Upper lobe of left lung (tissue), 6 donors: ENCODE data around the gene PGAM2. TPM values are rescaled to one million over a fixed set of nuclear protein-coding genes. Genes with fewer than 3 reads are reported as not detected.
A peak's percentile ranks its signal among the peaks of the same experiment; 100 is the strongest.

Source experiments
- ATAC-seq, 2 donors: fragments of 200-7000 bp; cut with Tn5 transposase; one replicate each; pipeline ENCODE4 v1.9.1; 2022; ENCODE audit warnings: mild to moderate bottlenecking in 2 of 2, moderate library complexity in 2 of 2; ENCODE audit not compliant: low FRiP score in 2 of 2
- DNase-seq, 2 donors: peaks; one replicate each; pipeline ENCODE4 v3.0.0-alpha.2; 2019 to 2020
- H3K27ac ChIP-seq, 4 donors: fragments of 200-600 bp; sonication (generic); one replicate each; pipeline ENCODE4 v1.5.1; 2016 to 2019
- H3K27me3 ChIP-seq, 4 donors: fragments of 200-600 bp; sonication (generic); one replicate each; pipeline ENCODE4 v1.5.1; 2017 to 2019
- H3K36me3 ChIP-seq, 4 donors: fragments of 200-600 bp; sonication (generic); one replicate each; pipeline ENCODE4 v1.5.1; 2016 to 2019
- H3K4me1 ChIP-seq, 4 donors: fragments of 200-600 bp; sonication (generic); one replicate each; pipeline ENCODE4 v1.5.1; 2018 to 2019
- H3K4me3 ChIP-seq, 4 donors: fragments of 200-600 bp; sonication (generic); one replicate each; pipeline ENCODE4 v1.5.1; 2017 to 2019; ENCODE audit warnings: mild to moderate bottlenecking in 2 of 4, moderate library complexity in 1 of 4
- H3K9me3 ChIP-seq, 4 donors: fragments of 200-600 bp; sonication (generic); one replicate each; pipeline ENCODE4 v1.5.1; 2018 to 2019
- CTCF ChIP-seq, 6 experiments: fragments of 450-650 bp in 4 of 6; fragments of 200-600 bp in 2 of 6; sonication (generic) in 2 of 6; IDR thresholded peaks; one replicate each; pipeline ENCODE4 v1.5.1; 2016 to 2019; ENCODE audit warnings: antibody characterized with exemption in 6 of 6
- EP300 ChIP-seq, 4 donors: sonication (generic); formaldehyde crosslinking; IDR thresholded peaks; one replicate each; pipeline ENCODE4 v1.5.1; 2017; ENCODE audit warnings: antibody characterized with exemption in 4 of 4, control low read depth in 2 of 4
- POLR2A ChIP-seq, 4 donors: fragments of 450-650 bp; IDR thresholded peaks; one replicate each; pipeline ENCODE4 v1.5.1; 2016 to 2017; ENCODE audit warnings: antibody characterized with exemption in 4 of 4, mild to moderate bottlenecking in 2 of 4
- POLR2AphosphoS5 ChIP-seq, 2 donors: sonication (generic); formaldehyde crosslinking; IDR thresholded peaks; one replicate each; pipeline ENCODE4 v1.5.1; 2017; ENCODE audit warnings: antibody characterized with exemption in 2 of 2
- WGBS, 2 donors: methylation state at CpG; one replicate each; pipeline ENCODE4 v1.1.5; 2017 to 2018; 5-methylcytosine and 5-hydroxymethylcytosine counted together
- total RNA-seq, 6 donors: library from RNA; depleted of rRNA in 4 of 6; stranded (reverse); fragments of >200 nt in 4 of 6; gene quantifications; one replicate each; pipeline versions ENCODE4 v1.1.0 to v1.2.1, GENCODE V29; 2016 to 2021
- donor health status: DM: no; HTN: no; CAD: no; lungs with moderate emphysema.
- donor health status: DM: no; HTN: yes; CAD: no; lungs with severe emphysema.

The PGAM2 gene
- total RNA-seq, 6 donors from 2014 or later, result 0.26 to 0.91 (median 0.75) TPM; not detected in 2

GRCh38 chr7:44062180-44062902 is 3.0 kb downstream of the PGAM2 start:
- Histone ChIP-seq H3K27me3 (no peaks in the 10 kb centered on the region), H3K4me3 (no peak overlapping the region), H3K4me1 (peaks cover 11 to 24% (median 21%) of the 10 kb centered on the region in 4 donors), H3K27ac (peak overlapping the region in 1 of 4 donors; percentile 4), H3K36me3 (peaks cover 36 to 54% (median 50%) of the 10 kb centered on the region in 4 donors), H3K9me3 (no peaks in the 10 kb centered on the region)
- no peak for ATAC-seq
- DNase-seq, result peak in 1 of 2 donors; percentile 19
- WGBS, 2 donors, result 92 to 93% methylated on average over 2 to 11 of the region's 11 CpGs
- TF ChIP-seq EP300 (IDR thresholded peaks at IDR 0.05) (no peak), POLR2A (IDR thresholded peaks at IDR 0.05) (no peak), POLR2AphosphoS5 (IDR thresholded peaks at IDR 0.05) (no peak), CTCF (IDR thresholded peaks at IDR 0.05) (no peak)

GRCh38 chr7:44061645-44062179 is 3.7 kb downstream of the PGAM2 start:
- TF ChIP-seq POLR2A (IDR thresholded peaks at IDR 0.05) (no peak), CTCF (IDR thresholded peaks at IDR 0.05) (no peak), POLR2AphosphoS5 (IDR thresholded peaks at IDR 0.05) (no peak), EP300 (IDR thresholded peaks at IDR 0.05) (no peak)
- 85 to 91% methylated on average over 3 to 8 of the region's 8 CpGs for WGBS, 2 donors
- Histone ChIP-seq H3K36me3 (peaks cover 42 to 60% (median 56%) of the 10 kb centered on the region in 4 donors), H3K4me1 (peaks cover 11 to 24% (median 21%) of the 10 kb centered on the region in 4 donors), H3K27ac (no peak overlapping the region), H3K27me3 (no peaks in the 10 kb centered on the region), H3K9me3 (no peaks in the 10 kb centered on the region), H3K4me3 (no peak overlapping the region)
- ATAC-seq, result no peak
- peak in 1 of 2 donors; percentile 20 for DNase-seq

- no peaks in the 10 kb centered on the region for H3K9me3 ChIP-seq
- DNase-seq (peak in 1 of 2 donors; percentile 18), ATAC-seq (no peak)
- H3K27me3 ChIP-seq, result no peaks in the 10 kb centered on the region
- 80 to 81% methylated on average over 6 to 8 of the region's 8 CpGs for WGBS, 2 donors
- H3K4me3 ChIP-seq, result no peak overlapping the region
- H3K27ac ChIP-seq, result no peak overlapping the region
- peaks cover 44 to 67% (median 61%) of the 10 kb centered on the region in 4 donors for H3K36me3 ChIP-seq
- no peak for TF ChIP-seq POLR2AphosphoS5 (IDR thresholded peaks at IDR 0.05)
- TF ChIP-seq EP300 (IDR thresholded peaks at IDR 0.05), result no peak
- TF ChIP-seq POLR2A (IDR thresholded peaks at IDR 0.05), result no peak
- TF ChIP-seq CTCF (IDR thresholded peaks at IDR 0.05), result no peak
- H3K4me1 ChIP-seq, result peaks cover 11 to 24% (median 21%) of the 10 kb centered on the region in 4 donors
These were observed 4.3 kb downstream of the PGAM2 start for GRCh38 chr7:44060948-44061644.

- TF ChIP-seq POLR2A (IDR thresholded peaks at IDR 0.05), result no peak
- TF ChIP-seq POLR2AphosphoS5 (IDR thresholded peaks at IDR 0.05), result no peak
- no peak for TF ChIP-seq EP300 (IDR thresholded peaks at IDR 0.05)
- no peak for TF ChIP-seq CTCF (IDR thresholded peaks at IDR 0.05)
- H3K36me3 ChIP-seq, result peaks cover 44 to 74% (median 62%) of the 10 kb centered on the region in 4 donors
- no peak overlapping the region for H3K27ac ChIP-seq
- no peak for ATAC-seq
- H3K4me1 ChIP-seq, result peaks cover 6 to 17% (median 14%) of the 10 kb centered on the region in 4 donors
- DNase-seq, result peak in 1 of 2 donors; percentile 15
- no peak overlapping the region for H3K4me3 ChIP-seq
- 94 to 95% methylated on average over 12 to 21 of the region's 21 CpGs for WGBS, 2 donors
- H3K9me3 ChIP-seq, result no peaks in the 10 kb centered on the region
- H3K27me3 ChIP-seq, result no peaks in the 10 kb centered on the region
These were observed 5.0 kb downstream of the PGAM2 start for GRCh38 chr7:44060091-44060947.
